T-cell (primary cell): Measurements from ENCODE around the gene DUSP10. TPM values are rescaled to one million over a fixed set of nuclear protein-coding genes. Genes with fewer than 3 reads are reported as not detected.
A peak's percentile ranks its signal among the peaks of the same experiment; 100 is the strongest.

ENCODE experiments used
- ATAC-seq, 4 experiments: fragments of 200-7000 bp in 3 of 4; fragments of 150-1000 bp in 1 of 4; cut with Tn5 transposase; replicated peaks in 1 of 4; 1 replicate in 3 of 4; 2 replicates in 1 of 4; pipeline ENCODE4 v1.10.0; 2021; ENCODE audit warnings: moderate library complexity in 3 of 4, mild to moderate bottlenecking in 2 of 4, moderate number of reproducible peaks in 1 of 4
- CTCF ChIA-PET, 2 donors: fragments of 300-600 bp; sonication (Branson Sonifier 250); formaldehyde crosslinking; loops; one replicate each; lab custom pipeline; 2022; ENCODE audit warnings: antibody characterized with exemption in 2 of 2; lab: Charles Lee
- POLR2A ChIA-PET, 2 donors: fragments of 300-600 bp; sonication (Branson Sonifier 250); formaldehyde crosslinking; loops; one replicate each; lab custom pipeline; 2022; ENCODE audit warnings: antibody characterized with exemption in 2 of 2; lab: Charles Lee
- DNase-seq, 35 experiments: peaks; one replicate each; pipeline versions ENCODE4 v3.0.0 to v3.0.0-alpha.2; 2013 to 2023
- H3K27ac ChIP-seq: one replicate; pipeline ENCODE4 v1.5.1; 2013; ENCODE audit warnings: low read length
- H3K27me3 ChIP-seq, 2 experiments: replicated peaks in 1 of 2; 1 replicate in 1 of 2; 2 replicates in 1 of 2; pipeline versions ENCODE4 v1.6.1 to v1.7.0; 2013; ENCODE audit warnings: low read length in 1 of 2, mixed read lengths in 1 of 2; ENCODE audit not compliant: control insufficient read depth in 2 of 2, insufficient read depth in 2 of 2; ENCODE audit errors: extremely low read depth in 1 of 2
- H3K36me3 ChIP-seq, 2 donors: 1 replicate in 1 of 2; 2 replicates in 1 of 2; pipeline versions ENCODE4 v1.6.1 to v1.7.0; 2013; ENCODE audit warnings: low read length in 1 of 2; ENCODE audit not compliant: control insufficient read depth in 2 of 2, insufficient read depth in 1 of 2; ENCODE audit errors: extremely low read depth in 1 of 2
- H3K4me1 ChIP-seq, 2 experiments: 1 replicate in 1 of 2; 2 replicates in 1 of 2; pipeline versions ENCODE4 v1.6.1 to v1.7.0; 2013; ENCODE audit warnings: low read length in 2 of 2, mixed read lengths in 1 of 2; ENCODE audit not compliant: insufficient read depth in 2 of 2, control insufficient read depth in 1 of 2; ENCODE audit errors: extremely low read depth in 1 of 2
- H3K4me3 ChIP-seq, 2 donors: 1 replicate in 1 of 2; 2 replicates in 1 of 2; pipeline versions ENCODE4 v1.5.1 to v1.7.0; 2013; ENCODE audit warnings: mild to moderate bottlenecking in 2 of 2, low read length in 1 of 2, moderate library complexity in 1 of 2; ENCODE audit not compliant: control insufficient read depth in 1 of 2; ENCODE audit errors: extremely low read depth in 1 of 2
- H3K9me3 ChIP-seq: 2 replicates; pipeline ENCODE4 v1.7.0; 2013
- H3K27ac Mint-ChIP-seq, 2 donors: one replicate each; pipeline ENCODE4 v1.8.0; 2020 to 2021; ENCODE audit warnings: mild to moderate bottlenecking in 2 of 2, mixed read lengths in 2 of 2
- H3K27me3 Mint-ChIP-seq, 2 donors: one replicate each; pipeline ENCODE4 v1.8.0; 2021 to 2022; ENCODE audit warnings: mixed read lengths in 2 of 2
- H3K36me3 Mint-ChIP-seq: one replicate; pipeline ENCODE4 v1.8.0; 2021; ENCODE audit warnings: mixed read lengths
- H3K4me1 Mint-ChIP-seq, 3 donors: one replicate each; pipeline ENCODE4 v1.8.0; 2020 to 2022; ENCODE audit warnings: mixed read lengths in 3 of 3, mild to moderate bottlenecking in 1 of 3
- H3K4me3 Mint-ChIP-seq, 3 donors: one replicate each; pipeline ENCODE4 v1.8.0; 2020 to 2022; ENCODE audit warnings: mild to moderate bottlenecking in 3 of 3, mixed read lengths in 3 of 3, moderate library complexity in 3 of 3
- H3K9me3 Mint-ChIP-seq, 3 donors: one replicate each; pipeline ENCODE4 v1.8.0; 2020 to 2022; ENCODE audit warnings: mixed read lengths in 3 of 3
- WGBS: methylation state at CpG from one replicate; pipeline ENCODE4 v1.1.5; 2013; ENCODE audit warnings: missing lambda C conversion rate; ENCODE audit not compliant: insufficient coverage; 5-methylcytosine and 5-hydroxymethylcytosine counted together
- total RNA-seq, 35 experiments: library from RNA in 6 of 35; stranded (reverse) in 6 of 35; fragments of 120-200 nt in 1 of 35; gene quantifications; one replicate each; pipeline versions ENCODE4 v1.2.1 to v1.2.4 and lab custom pipeline; 2013 to 2026

DUSP10 gene
- total RNA-seq, 5 donors from 2014 or later (not counting 1 experiment from before 2014, with no cell fraction given) = 5.2 to 64.2 (median 6.0) TPM

DNA sequence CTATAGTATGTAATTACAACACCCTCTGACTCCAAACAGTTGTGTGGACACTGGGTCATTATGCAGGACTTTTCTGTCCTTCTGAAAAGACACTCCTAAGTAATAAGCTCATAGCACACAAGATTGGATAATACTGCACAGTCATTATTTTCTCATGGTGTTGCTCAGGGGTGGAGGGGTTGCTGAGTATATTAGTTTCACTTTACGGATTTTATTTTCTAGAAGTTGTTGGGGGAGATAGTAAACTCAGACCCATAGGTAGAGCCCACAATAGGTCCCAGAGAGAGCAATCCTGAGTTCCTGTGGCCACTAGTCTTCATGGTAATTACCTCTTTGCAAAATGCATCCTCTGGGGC is 53.4 kb downstream of the DUSP10 start:
- Histone ChIP-seq H3K27ac (peak overlapping the region; percentile 53), H3K36me3 (no peaks in the 10 kb centered on the region), H3K4me3 (no peak overlapping the region), H3K4me1 (peaks cover 0 to 4% of the 10 kb centered on the region in 2 experiments), H3K27me3 (no peaks in the 10 kb centered on the region), H3K9me3 (no peaks in the 10 kb centered on the region)
- CTCF ChIA-PET = interaction anchor here in 1 of 2 donors (1.2 kb wide), 1 partner anchor 19 kb away, joined by 3 read pairs; no protein-coding TSS in a partner anchor
- POLR2A ChIA-PET = interaction anchor here in 1 of 2 donors (0.6 to 1.0 kb wide), 2 partner anchors 18 to 39 kb away, joined by 3 to 23 read pairs; no protein-coding TSS in a partner anchor
- DNase-seq (no peak), ATAC-seq (no peak)
- no peaks in the 10 kb centered on the region for H3K36me3 Mint-ChIP-seq
- H3K27me3 Mint-ChIP-seq = no peaks in the 10 kb centered on the region
- peaks cover 0 to 5% (median under 1%) of the 10 kb centered on the region in 3 donors for H3K9me3 Mint-ChIP-seq
- H3K4me3 Mint-ChIP-seq = no peak overlapping the region
- peaks cover 6 to 11% (median 8%) of the 10 kb centered on the region in 3 donors for H3K4me1 Mint-ChIP-seq
- no CpG with 5 or more reads among the region's 1 CpG for WGBS
- H3K27ac Mint-ChIP-seq = no peak overlapping the region

DNA sequence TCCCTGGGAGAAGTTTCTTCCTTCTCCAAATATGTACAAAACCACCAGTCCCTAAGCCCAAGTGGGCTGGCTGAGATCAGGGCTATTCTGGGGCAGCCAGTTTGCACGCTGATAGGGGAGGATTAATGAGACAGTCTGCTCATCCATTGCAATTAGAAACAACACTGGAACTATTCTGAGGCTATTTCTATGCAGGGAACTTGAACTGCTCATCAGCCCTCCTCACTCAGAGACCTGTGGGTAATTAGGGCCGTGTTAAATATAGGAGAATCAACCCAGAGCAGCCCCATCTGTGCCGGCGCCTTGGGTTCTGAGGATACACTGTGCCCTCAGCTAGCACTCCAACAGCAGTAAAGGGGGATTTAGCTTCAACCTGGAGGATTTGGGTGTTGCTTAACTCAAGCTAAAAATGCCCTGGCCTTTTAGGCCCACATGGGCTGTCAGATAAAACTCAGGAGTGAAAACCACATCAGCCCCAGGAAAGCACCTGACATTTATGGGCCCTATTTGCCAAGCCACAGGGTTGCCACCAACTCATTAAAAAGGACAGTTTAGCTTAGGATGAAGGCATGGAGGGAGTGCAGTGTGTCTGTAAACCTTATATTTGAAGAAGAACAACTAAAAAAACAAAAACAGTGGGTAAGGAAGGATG is 53.9 kb downstream of the DUSP10 start:
- WGBS = no CpG with 5 or more reads among the region's 4 CpGs
- CTCF ChIA-PET = interaction anchor here in 1 of 2 donors (1.2 kb wide), 1 partner anchor 20 kb away, joined by 3 read pairs; no protein-coding TSS in a partner anchor
- Mint-ChIP-seq H3K27me3 (no peaks in the 10 kb centered on the region), H3K36me3 (no peaks in the 10 kb centered on the region), H3K4me3 (no peak overlapping the region), H3K4me1 (peaks cover 6 to 11% (median 8%) of the 10 kb centered on the region in 3 donors), H3K9me3 (no peaks in the 10 kb centered on the region), H3K27ac (peak overlapping the region in 1 of 2 donors; percentile 71)
- DNase-seq = no peak
- H3K27ac ChIP-seq = no peak overlapping the region
- no peaks in the 10 kb centered on the region for H3K27me3 ChIP-seq
- no peak for ATAC-seq
- H3K9me3 ChIP-seq = no peaks in the 10 kb centered on the region
- no peaks in the 10 kb centered on the region for H3K36me3 ChIP-seq
- POLR2A ChIA-PET = interaction anchor here in 1 of 2 donors (0.6 to 1.0 kb wide), 2 partner anchors 18 to 38 kb away, joined by 3 to 23 read pairs; no protein-coding TSS in a partner anchor
- peaks cover 0 to 4% of the 10 kb centered on the region in 2 experiments for H3K4me1 ChIP-seq
- no peak overlapping the region for H3K4me3 ChIP-seq

DNA sequence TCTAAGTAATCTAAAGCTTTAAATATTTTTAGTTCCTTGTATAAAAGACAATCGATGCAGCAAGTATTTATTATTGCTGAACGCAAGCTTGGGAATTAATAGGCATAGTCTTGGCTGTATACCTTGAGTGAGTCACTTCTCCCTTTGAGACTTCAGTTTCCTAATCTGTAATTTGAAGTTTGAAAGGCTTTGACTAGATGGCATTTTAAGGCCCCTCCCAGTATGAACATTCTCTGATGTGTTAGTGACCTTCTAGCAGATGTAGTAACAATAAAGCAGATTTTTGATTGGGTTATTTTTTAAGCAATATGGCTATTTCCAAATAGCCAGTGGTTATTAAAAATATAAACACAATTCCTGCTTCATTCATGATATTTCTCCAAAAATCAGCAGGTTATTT is 58.2 kb downstream of the DUSP10 start:
- no peaks in the 10 kb centered on the region for H3K27me3 Mint-ChIP-seq
- no peak for ATAC-seq
- DNase-seq = no peak
- H3K27me3 ChIP-seq = no peaks in the 10 kb centered on the region
- peaks cover 4 to 7% (median 7%) of the 10 kb centered on the region in 3 donors for H3K4me1 Mint-ChIP-seq
- H3K4me1 ChIP-seq = no peaks in the 10 kb centered on the region
- H3K9me3 Mint-ChIP-seq = peaks cover 6 to 15% (median 9%) of the 10 kb centered on the region in 3 donors
- no peaks in the 10 kb centered on the region for H3K9me3 ChIP-seq
- WGBS = 100% methylated on average over 1 of the region's 2 CpGs
- no peak overlapping the region for H3K4me3 Mint-ChIP-seq
- ChIA-PET CTCF (no interaction called here), POLR2A (no interaction called here)
- H3K27ac ChIP-seq = no peak overlapping the region
- H3K4me3 ChIP-seq = no peak overlapping the region
- no peaks in the 10 kb centered on the region for H3K36me3 Mint-ChIP-seq
- H3K27ac Mint-ChIP-seq = no peak overlapping the region
- no peaks in the 10 kb centered on the region for H3K36me3 ChIP-seq

DNA sequence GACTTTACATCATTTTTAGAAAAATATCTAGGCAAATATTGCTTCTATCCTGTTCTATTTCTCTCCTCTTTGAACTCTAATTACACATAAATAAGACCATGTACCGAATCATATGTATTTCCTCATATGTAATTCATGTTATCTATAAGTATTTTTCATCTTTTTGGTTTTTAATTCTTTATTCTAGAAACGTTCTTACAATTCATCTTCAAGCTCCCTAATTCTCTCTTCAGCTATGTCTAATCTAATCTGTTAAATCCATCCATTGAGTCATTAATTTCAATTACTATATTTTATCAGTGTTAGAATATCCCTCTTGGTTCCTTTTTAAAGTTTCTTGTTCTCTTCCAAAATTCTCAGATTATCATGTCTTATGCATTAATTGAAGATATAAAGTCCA is 61.8 kb downstream of the DUSP10 start:
- no CpG with 5 or more reads among the region's 2 CpGs for WGBS
- no peaks in the 10 kb centered on the region for H3K27me3 Mint-ChIP-seq
- H3K27ac Mint-ChIP-seq = no peak overlapping the region
- H3K27me3 ChIP-seq = no peaks in the 10 kb centered on the region
- DNase-seq (no peak), ATAC-seq (no peak)
- H3K27ac ChIP-seq = no peak overlapping the region
- H3K36me3 Mint-ChIP-seq = no peaks in the 10 kb centered on the region
- H3K9me3 ChIP-seq = no peaks in the 10 kb centered on the region
- CTCF ChIA-PET = no interaction called here
- H3K4me3 ChIP-seq = no peak overlapping the region
- POLR2A ChIA-PET = no interaction called here
- peaks cover 5 to 9% (median 7%) of the 10 kb centered on the region in 3 donors for H3K4me1 Mint-ChIP-seq
- no peaks in the 10 kb centered on the region for H3K4me1 ChIP-seq
- H3K4me3 Mint-ChIP-seq = no peak overlapping the region
- no peaks in the 10 kb centered on the region for H3K36me3 ChIP-seq
- H3K9me3 Mint-ChIP-seq = peaks cover 6 to 15% (median 9%) of the 10 kb centered on the region in 3 donors

DNA sequence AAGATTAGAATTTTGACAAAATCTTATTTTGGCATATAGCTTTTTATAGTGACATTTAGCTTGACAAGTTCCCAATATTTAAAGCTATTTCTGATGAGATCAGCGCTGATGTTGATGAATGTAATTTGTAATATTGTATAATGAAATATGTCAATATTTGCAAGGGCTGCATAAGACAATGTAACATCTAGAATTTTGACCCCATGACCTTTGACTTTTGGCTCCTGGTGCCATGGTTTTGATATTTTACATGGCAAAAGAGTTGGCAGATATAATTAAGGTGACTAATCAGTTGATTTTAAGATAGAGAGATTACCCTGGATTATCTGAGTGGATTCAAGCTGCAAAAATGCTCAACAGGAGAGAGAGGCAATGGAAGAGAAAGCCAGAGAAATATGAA is 63.9 kb downstream of the DUSP10 start:
- no peaks in the 10 kb centered on the region for H3K4me1 ChIP-seq
- H3K27me3 Mint-ChIP-seq = no peaks in the 10 kb centered on the region
- DNase-seq = no peak
- no peak overlapping the region for H3K4me3 ChIP-seq
- POLR2A ChIA-PET = interaction anchor here (0.6 to 0.7 kb wide), 2 partner anchors 20 to 64 kb away, joined by 3 to 5 read pairs; partner anchors contain the start of gene DUSP10 (in 1 of the 2)
- 100% methylated on average over 1 of the region's 1 CpG for whole genome bisulfite sequencing
- H3K9me3 ChIP-seq = no peaks in the 10 kb centered on the region
- H3K36me3 Mint-ChIP-seq = no peaks in the 10 kb centered on the region
- H3K27me3 ChIP-seq = no peaks in the 10 kb centered on the region
- H3K4me3 Mint-ChIP-seq = no peak overlapping the region
- no peaks in the 10 kb centered on the region for H3K36me3 ChIP-seq
- no peak overlapping the region for H3K27ac Mint-ChIP-seq
- H3K9me3 Mint-ChIP-seq = peaks cover 6 to 15% (median 9%) of the 10 kb centered on the region in 3 donors
- H3K27ac ChIP-seq = no peak overlapping the region
- H3K4me1 Mint-ChIP-seq = peaks cover 5 to 9% (median 7%) of the 10 kb centered on the region in 3 donors
- ATAC-seq = no peak
- CTCF ChIA-PET = no interaction called here

DNA sequence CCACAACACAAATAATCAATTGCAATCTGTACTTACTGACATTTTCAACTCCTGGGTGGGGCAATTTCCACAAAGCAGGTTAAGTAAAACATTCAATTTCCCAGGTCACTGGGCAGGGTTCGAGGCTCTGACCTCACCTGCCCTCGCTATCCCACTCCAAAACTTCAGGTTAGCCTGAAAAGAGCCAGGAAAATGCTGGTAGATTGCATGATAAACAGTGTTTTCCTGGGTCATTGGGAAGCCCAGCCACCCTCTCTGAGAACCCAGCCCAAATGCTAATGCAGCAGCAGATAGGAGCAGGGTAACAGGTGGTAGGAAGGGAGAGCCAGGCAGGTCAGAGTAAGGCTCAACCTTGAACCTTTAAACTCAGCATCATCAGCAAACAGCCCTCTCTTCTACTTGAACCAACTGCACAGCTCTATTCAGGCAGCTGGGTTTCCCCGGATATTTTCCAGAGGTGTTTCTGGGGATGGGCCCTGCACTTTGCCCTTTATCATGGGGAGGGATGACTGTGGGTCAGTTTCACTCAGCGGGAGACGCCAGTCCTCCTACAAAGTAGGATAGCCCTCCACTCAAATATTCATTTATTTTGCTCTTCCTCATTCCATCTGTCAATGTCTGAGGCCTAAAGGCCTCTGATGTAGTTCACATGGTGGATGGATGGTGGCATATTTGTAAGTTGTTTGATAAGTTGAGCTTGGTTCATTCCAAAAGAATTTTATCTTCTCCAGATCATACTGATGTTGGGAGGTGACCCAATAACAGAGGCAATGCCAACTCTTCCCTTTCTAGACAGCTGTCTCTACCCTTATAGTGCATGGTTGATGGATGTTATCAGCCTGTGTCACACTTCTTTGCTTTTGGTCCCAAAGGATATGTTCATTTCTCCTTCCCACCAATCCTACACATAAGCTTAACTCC is 65.7 kb downstream of the DUSP10 start:
- Histone ChIP-seq H3K27me3 (no peaks in the 10 kb centered on the region), H3K4me1 (no peaks in the 10 kb centered on the region), H3K36me3 (no peaks in the 10 kb centered on the region), H3K9me3 (no peaks in the 10 kb centered on the region), H3K27ac (no peak overlapping the region), H3K4me3 (no peak overlapping the region)
- no peaks in the 10 kb centered on the region for H3K27me3 Mint-ChIP-seq
- CTCF ChIA-PET = interaction anchor here in 1 of 2 donors (0.9 kb wide), 1 partner anchor 9 kb away, joined by 3 read pairs; no protein-coding TSS in a partner anchor
- H3K27ac Mint-ChIP-seq = no peak overlapping the region
- POLR2A ChIA-PET = no interaction called here
- no peak for ATAC-seq
- WGBS = 93% methylated on average over 2 of the region's 5 CpGs
- H3K36me3 Mint-ChIP-seq = no peaks in the 10 kb centered on the region
- no peak overlapping the region for H3K4me3 Mint-ChIP-seq
- H3K9me3 Mint-ChIP-seq = peaks cover 6 to 13% (median 7%) of the 10 kb centered on the region in 3 donors
- peaks cover 5 to 9% (median 7%) of the 10 kb centered on the region in 3 donors for H3K4me1 Mint-ChIP-seq
- no peak for DNase-seq
